ENCODE results near the gene LRP6.

GRCh38 chr12:12266873-12267741 lies at the start of gene LRP6:
- peak; percentile 80 for TF ChIP-seq POLR2AphosphoS5 (IDR thresholded peaks at IDR 0.05; ENCODE audit: low read depth)
- TF ChIP-seq, protein P1, sequence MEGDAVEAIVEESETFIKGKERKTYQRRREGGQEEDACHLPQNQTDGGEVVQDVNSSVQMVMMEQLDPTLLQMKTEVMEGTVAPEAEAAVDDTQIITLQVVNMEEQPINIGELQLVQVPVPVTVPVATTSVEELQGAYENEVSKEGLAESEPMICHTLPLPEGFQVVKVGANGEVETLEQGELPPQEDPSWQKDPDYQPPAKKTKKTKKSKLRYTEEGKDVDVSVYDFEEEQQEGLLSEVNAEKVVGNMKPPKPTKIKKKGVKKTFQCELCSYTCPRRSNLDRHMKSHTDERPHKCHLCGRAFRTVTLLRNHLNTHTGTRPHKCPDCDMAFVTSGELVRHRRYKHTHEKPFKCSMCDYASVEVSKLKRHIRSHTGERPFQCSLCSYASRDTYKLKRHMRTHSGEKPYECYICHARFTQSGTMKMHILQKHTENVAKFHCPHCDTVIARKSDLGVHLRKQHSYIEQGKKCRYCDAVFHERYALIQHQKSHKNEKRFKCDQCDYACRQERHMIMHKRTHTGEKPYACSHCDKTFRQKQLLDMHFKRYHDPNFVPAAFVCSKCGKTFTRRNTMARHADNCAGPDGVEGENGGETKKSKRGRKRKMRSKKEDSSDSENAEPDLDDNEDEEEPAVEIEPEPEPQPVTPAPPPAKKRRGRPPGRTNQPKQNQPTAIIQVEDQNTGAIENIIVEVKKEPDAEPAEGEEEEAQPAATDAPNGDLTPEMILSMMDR (conservative IDR thresholded peaks at IDR 0.05; ENCODE audit: low read depth in 2 of 2) = no peak
- TF ChIP-seq EZH2 (IDR thresholded peaks at IDR 0.05; ENCODE audit: low read depth, unreplicated experiment) = no peak
- no peak for TF ChIP-seq EZH2phosphoT487 (IDR thresholded peaks at IDR 0.05; ENCODE audit: unreplicated experiment)
- no peak for TF ChIP-seq JUNB (IDR thresholded peaks at IDR 0.05; ENCODE audit: unreplicated experiment)
- no peak for TF ChIP-seq STAT1 (IDR thresholded peaks at IDR 0.05; ENCODE audit: unreplicated experiment)
- no peak for TF ChIP-seq ZNF114 (CRISPR knock-in tag; IDR thresholded peaks at IDR 0.05)
- TF ChIP-seq REST (IDR thresholded peaks at IDR 0.05; ENCODE audit: unreplicated experiment) = peak; percentile 48
- TF ChIP-seq NANOG (IDR thresholded peaks at IDR 0.05; ENCODE audit: borderline replicate concordance) = 0 out of 2 replicates have a peak, but pooled peaks have one; percentile 28
- TF ChIP-seq CREB1 (CRISPR knock-in tag; IDR thresholded peaks at IDR 0.05; ENCODE audit: low read depth) = peak; percentile 81
